HepG2 (cell line): ENCODE data around the gene CORO7. TPM values are rescaled to one million over a fixed set of nuclear protein-coding genes. Genes with fewer than 3 reads are reported as not detected.

Source experiments
- ELF3 ChIP-seq: IDR thresholded peaks from 2 replicates; pipeline ENCODE4 v1.6.1; 2016; ENCODE audit warnings: missing genetic modification reagents, missing compliant biosample characterization
- FLYWCH1 ChIP-seq: sonication (generic); formaldehyde crosslinking; IDR thresholded peaks from 2 replicates; pipeline ENCODE4 v1.8.1; 2023; ENCODE audit warnings: mild to moderate bottlenecking, missing genetic modification reagents
- HMG20A ChIP-seq: IDR thresholded peaks from 2 replicates; pipeline ENCODE4 v1.6.1; 2016; ENCODE audit warnings: borderline replicate concordance
- ISL2 ChIP-seq: sonication (generic); formaldehyde crosslinking; IDR thresholded peaks from 2 replicates; pipeline ENCODE4 v1.5.0; 2020; ENCODE audit warnings: missing genetic modification reagents
- JUND ChIP-seq: sonication (generic); formaldehyde crosslinking; IDR thresholded peaks from 2 replicates; pipeline ENCODE4 v1.8.0; 2022; ENCODE audit warnings: mild to moderate bottlenecking, missing genetic modification reagents
- MEIS1 ChIP-seq: sonication (generic); formaldehyde crosslinking; IDR thresholded peaks from 2 replicates; pipeline ENCODE4 v1.9.0; 2021; ENCODE audit warnings: mild to moderate bottlenecking, missing genetic modification reagents, moderate library complexity, borderline replicate concordance
- MIER3 ChIP-seq: IDR thresholded peaks from 2 replicates; pipeline ENCODE4 v1.6.1; 2016; ENCODE audit warnings: missing compliant biosample characterization, borderline replicate concordance
- NR1H2 ChIP-seq: sonication (generic); formaldehyde crosslinking; IDR thresholded peaks from 2 replicates; pipeline ENCODE4 v1.8.1; 2022; ENCODE audit warnings: low read depth, missing genetic modification reagents, borderline replicate concordance
- RFX3 ChIP-seq: IDR thresholded peaks from 2 replicates; pipeline ENCODE4 v1.6.1; 2016; ENCODE audit warnings: missing biosample characterization, missing genetic modification reagents
- SKI ChIP-seq: fragments of 450-650 bp; IDR thresholded peaks from one replicate; pipeline ENCODE4 v1.6.1; 2018; ENCODE audit warnings: mild to moderate bottlenecking; ENCODE audit not compliant: partially characterized antibody
- SNAI1 ChIP-seq: sonication (generic); formaldehyde crosslinking; IDR thresholded peaks from 2 replicates; pipeline ENCODE4 v1.5.0; 2020; ENCODE audit warnings: mild to moderate bottlenecking, missing genetic modification reagents, borderline replicate concordance
- SOX6 ChIP-seq, 2 experiments: fragments of 450-650 bp in 1 of 2; sonication (generic) in 1 of 2; formaldehyde crosslinking in 1 of 2; IDR thresholded peaks; 2 replicates each; pipeline versions ENCODE4 v1.4.0 to v1.6.1; 2017 to 2020; ENCODE audit warnings: antibody characterized with exemption in 1 of 2, mild to moderate bottlenecking in 1 of 2, missing genetic modification reagents in 1 of 2
- STAG1 ChIP-seq: sonication (generic); formaldehyde crosslinking; IDR thresholded peaks from 2 replicates; pipeline ENCODE4 v1.4.0; 2020; ENCODE audit warnings: missing genetic modification reagents
- ZFP82 ChIP-seq: sonication (generic); formaldehyde crosslinking; IDR thresholded peaks from 2 replicates; pipeline ENCODE4 v1.5.1; 2020; ENCODE audit warnings: mild to moderate bottlenecking, missing genetic modification reagents, borderline replicate concordance
- ZNF101 ChIP-seq: sonication (generic); formaldehyde crosslinking; IDR thresholded peaks from 2 replicates; pipeline ENCODE4 v1.4.0; 2020; ENCODE audit warnings: mild to moderate bottlenecking, low read depth, missing genetic modification reagents, borderline replicate concordance
- ZNF317 ChIP-seq: sonication (generic); formaldehyde crosslinking; IDR thresholded peaks from 2 replicates; pipeline ENCODE4 v1.5.0; 2020; ENCODE audit warnings: mild to moderate bottlenecking, missing genetic modification reagents
- ZNF510 ChIP-seq: sonication (generic); formaldehyde crosslinking; IDR thresholded peaks from 2 replicates; pipeline ENCODE4 v1.4.0; 2020; ENCODE audit warnings: low read depth, mild to moderate bottlenecking, missing genetic modification reagents
- ZNF564 ChIP-seq: sonication (generic); formaldehyde crosslinking; IDR thresholded peaks from 2 replicates; pipeline ENCODE4 v1.8.1; 2023; ENCODE audit warnings: mild to moderate bottlenecking, missing genetic modification reagents
- ZNF605 ChIP-seq: sonication (generic); formaldehyde crosslinking; IDR thresholded peaks from 2 replicates; pipeline ENCODE4 v1.8.0; 2022; ENCODE audit warnings: mild to moderate bottlenecking, missing genetic modification reagents
- ZNF619 ChIP-seq: sonication (generic); formaldehyde crosslinking; IDR thresholded peaks from 2 replicates; pipeline ENCODE4 v1.4.0; 2020; ENCODE audit warnings: mild to moderate bottlenecking, missing genetic modification reagents
- ZNF652 ChIP-seq: IDR thresholded peaks from 2 replicates; pipeline ENCODE4 v1.6.1; 2016; ENCODE audit warnings: low read depth, borderline replicate concordance
- ZNF660 ChIP-seq: sonication (generic); formaldehyde crosslinking; IDR thresholded peaks from 2 replicates; pipeline ENCODE4 v1.5.1; 2020; ENCODE audit warnings: mild to moderate bottlenecking, low read depth, missing genetic modification reagents, borderline replicate concordance
- ZNF841 ChIP-seq: sonication (generic); formaldehyde crosslinking; IDR thresholded peaks from 2 replicates; pipeline ENCODE4 v1.8.1; 2023; ENCODE audit warnings: missing genetic modification reagents, borderline replicate concordance
- polyA plus RNA-seq, 8 experiments: library from polyadenylated mRNA; depleted of rRNA in 3 of 8; stranded (reverse) in 7 of 8; unstranded in 1 of 8; fragments of >200 nt; fragmentation: Illumina TruSeq in 4 of 8; extraction: Trizol in 4 of 8; gene quantifications; 2 replicates each; pipeline versions ENCODE4 v1.2.1 to v1.2.3, GENCODE V29; 2011 to 2016; ENCODE audit warnings: low read depth in 4 of 8, missing spikeins in 1 of 8, mixed read lengths in 1 of 8; ENCODE audit not compliant: insufficient read depth in 1 of 8
- total RNA-seq, 5 experiments: library from RNA; depleted of rRNA; stranded (reverse); fragments of >200 nt; fragmentation: Illumina TruSeq; extraction: Trizol; gene quantifications; 2 replicates each; pipeline ENCODE4 v1.2.3, GENCODE V29; 2016; ENCODE audit warnings: low read depth in 1 of 5
- TF ChIP-seq, protein P1 (sequence below): sonication (generic); formaldehyde crosslinking; IDR thresholded peaks from 2 replicates; pipeline ENCODE4 v1.4.0; 2020; ENCODE audit warnings: missing genetic modification reagents, borderline replicate concordance
- TF ChIP-seq, protein P2 (sequence below): sonication (generic); formaldehyde crosslinking; IDR thresholded peaks from 2 replicates; pipeline ENCODE4 v1.5.1; 2020; ENCODE audit warnings: mild to moderate bottlenecking, missing genetic modification reagents, moderate library complexity

Gene CORO7
- total and polyA plus RNA-seq, 2 of the 13 experiments (the other 11 are each of a cell fraction or from before 2014, with no cell fraction given): 9.9 to 14.3 TPM

- TF ChIP-seq, protein P1, sequence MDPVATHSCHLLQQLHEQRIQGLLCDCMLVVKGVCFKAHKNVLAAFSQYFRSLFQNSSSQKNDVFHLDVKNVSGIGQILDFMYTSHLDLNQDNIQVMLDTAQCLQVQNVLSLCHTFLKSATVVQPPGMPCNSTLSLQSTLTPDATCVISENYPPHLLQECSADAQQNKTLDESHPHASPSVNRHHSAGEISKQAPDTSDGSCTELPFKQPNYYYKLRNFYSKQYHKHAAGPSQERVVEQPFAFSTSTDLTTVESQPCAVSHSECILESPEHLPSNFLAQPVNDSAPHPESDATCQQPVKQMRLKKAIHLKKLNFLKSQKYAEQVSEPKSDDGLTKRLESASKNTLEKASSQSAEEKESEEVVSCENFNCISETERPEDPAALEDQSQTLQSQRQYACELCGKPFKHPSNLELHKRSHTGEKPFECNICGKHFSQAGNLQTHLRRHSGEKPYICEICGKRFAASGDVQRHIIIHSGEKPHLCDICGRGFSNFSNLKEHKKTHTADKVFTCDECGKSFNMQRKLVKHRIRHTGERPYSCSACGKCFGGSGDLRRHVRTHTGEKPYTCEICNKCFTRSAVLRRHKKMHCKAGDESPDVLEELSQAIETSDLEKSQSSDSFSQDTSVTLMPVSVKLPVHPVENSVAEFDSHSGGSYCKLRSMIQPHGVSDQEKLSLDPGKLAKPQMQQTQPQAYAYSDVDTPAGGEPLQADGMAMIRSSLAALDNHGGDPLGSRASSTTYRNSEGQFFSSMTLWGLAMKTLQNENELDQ (CRISPR knock-in tag): no peak
- TF ChIP-seq ZFP82: no peak
- TF ChIP-seq ZNF605: no peak
- TF ChIP-seq MEIS1: no peak
- no peak for TF ChIP-seq ZNF652
- no peak for TF ChIP-seq ISL2 (CRISPR knock-in tag)
- no peak for TF ChIP-seq MIER3 (CRISPR knock-in tag)
- TF ChIP-seq RFX3 (CRISPR knock-in tag): no peak
- TF ChIP-seq ZNF317 (CRISPR knock-in tag): peak; percentile 41; the same call in 1 of the 2 replicates
- TF ChIP-seq HMG20A (CRISPR knock-in tag): no peak
- TF ChIP-seq, protein P2, sequence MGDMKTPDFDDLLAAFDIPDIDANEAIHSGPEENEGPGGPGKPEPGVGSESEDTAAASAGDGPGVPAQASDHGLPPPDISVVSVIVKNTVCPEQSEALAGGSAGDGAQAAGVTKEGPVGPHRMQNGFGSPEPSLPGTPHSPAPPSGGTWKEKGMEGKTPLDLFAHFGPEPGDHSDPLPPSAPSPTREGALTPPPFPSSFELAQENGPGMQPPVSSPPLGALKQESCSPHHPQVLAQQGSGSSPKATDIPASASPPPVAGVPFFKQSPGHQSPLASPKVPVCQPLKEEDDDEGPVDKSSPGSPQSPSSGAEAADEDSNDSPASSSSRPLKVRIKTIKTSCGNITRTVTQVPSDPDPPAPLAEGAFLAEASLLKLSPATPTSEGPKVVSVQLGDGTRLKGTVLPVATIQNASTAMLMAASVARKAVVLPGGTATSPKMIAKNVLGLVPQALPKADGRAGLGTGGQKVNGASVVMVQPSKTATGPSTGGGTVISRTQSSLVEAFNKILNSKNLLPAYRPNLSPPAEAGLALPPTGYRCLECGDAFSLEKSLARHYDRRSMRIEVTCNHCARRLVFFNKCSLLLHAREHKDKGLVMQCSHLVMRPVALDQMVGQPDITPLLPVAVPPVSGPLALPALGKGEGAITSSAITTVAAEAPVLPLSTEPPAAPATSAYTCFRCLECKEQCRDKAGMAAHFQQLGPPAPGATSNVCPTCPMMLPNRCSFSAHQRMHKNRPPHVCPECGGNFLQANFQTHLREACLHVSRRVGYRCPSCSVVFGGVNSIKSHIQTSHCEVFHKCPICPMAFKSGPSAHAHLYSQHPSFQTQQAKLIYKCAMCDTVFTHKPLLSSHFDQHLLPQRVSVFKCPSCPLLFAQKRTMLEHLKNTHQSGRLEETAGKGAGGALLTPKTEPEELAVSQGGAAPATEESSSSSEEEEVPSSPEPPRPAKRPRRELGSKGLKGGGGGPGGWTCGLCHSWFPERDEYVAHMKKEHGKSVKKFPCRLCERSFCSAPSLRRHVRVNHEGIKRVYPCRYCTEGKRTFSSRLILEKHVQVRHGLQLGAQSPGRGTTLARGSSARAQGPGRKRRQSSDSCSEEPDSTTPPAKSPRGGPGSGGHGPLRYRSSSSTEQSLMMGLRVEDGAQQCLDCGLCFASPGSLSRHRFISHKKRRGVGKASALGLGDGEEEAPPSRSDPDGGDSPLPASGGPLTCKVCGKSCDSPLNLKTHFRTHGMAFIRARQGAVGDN: 0 out of 2 replicates have a peak, but pooled peaks have one; percentile 3
- peak; percentile 69; the same call in 1 of the 2 replicates for TF ChIP-seq NR1H2
- TF ChIP-seq STAG1 (CRISPR knock-in tag): no peak
- no peak for TF ChIP-seq ZNF101 (CRISPR knock-in tag)
- TF ChIP-seq SKI: peak; percentile 17
- TF ChIP-seq JUND (CRISPR knock-in tag): no peak
- TF ChIP-seq ZNF660: no peak
- no peak for TF ChIP-seq ZNF619 (CRISPR knock-in tag)
- TF ChIP-seq ZNF564: no peak
- no peak for TF ChIP-seq ZNF510 (CRISPR knock-in tag)
- TF ChIP-seq ZNF841 (CRISPR knock-in tag): no peak
- no peak for TF ChIP-seq SOX6 (IDR thresholded peaks at IDR 0.05)
- TF ChIP-seq SOX6 (CRISPR knock-in tag; IDR thresholded peaks at IDR 0.05): 0 out of 2 replicates have a peak, but pooled peaks have one; percentile 20
- TF ChIP-seq SNAI1 (CRISPR knock-in tag): no peak
- TF ChIP-seq FLYWCH1 (CRISPR knock-in tag): no peak
- peak; percentile 20; the same call in 1 of the 2 replicates for TF ChIP-seq ELF3 (CRISPR knock-in tag)
Observed at GRCh38 chr16:4415538-4416199, 727 bp downstream of the CORO7 start (continued).
